A549 treated with RU486 at 1 μM for 4 hours (cell line): ENCODE results near the gene TMC3. TPM values are rescaled to one million over a fixed set of nuclear protein-coding genes. Genes with fewer than 3 reads are reported as not detected.

Experiments
- total RNA-seq: library from RNA; stranded (reverse); fragments of 200-300 nt; extraction: Qiagen RNA extraction; gene quantifications from 5 replicates; pipeline ENCODE4 v1.2.3, GENCODE V29; 2022; ENCODE audit warnings: low read depth

TMC3 gene
- not detected in 5 replicates for total RNA-seq

DNA sequence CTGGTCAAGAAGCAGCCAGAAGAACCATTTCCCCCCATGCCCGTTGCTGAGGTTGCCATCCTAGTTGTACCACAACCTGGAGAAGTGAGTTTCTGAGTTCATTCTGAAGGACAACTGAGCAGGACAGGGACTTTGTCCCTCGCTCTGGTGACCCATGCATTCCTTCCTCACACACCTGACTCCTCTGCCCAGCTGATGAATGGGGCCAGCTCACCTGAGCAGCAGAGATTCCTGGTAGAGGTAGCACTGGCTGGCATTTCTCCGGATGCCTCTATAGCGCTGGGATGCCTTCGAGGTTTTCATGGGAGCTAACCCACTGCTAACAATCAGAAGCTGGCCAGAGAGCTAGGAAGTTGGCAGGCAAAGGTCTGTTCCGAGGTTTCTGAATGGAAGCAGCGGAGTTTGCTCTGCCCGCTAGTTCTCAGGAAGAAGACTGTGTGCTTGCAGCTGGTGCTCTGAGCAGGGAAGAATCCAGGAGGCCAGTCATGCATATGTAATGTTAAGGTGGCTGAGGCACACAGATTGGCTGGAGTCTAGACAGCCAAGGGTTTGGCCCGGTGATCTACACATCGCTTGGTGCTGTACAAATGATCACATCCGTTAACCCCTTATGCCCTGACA lies at the start of gene TMC3:
Gene TMC3, minus strand, starts transcription at position 439 of the 621 bp plus-strand sequence. Its CDS starts 136 bp downstream, at position 303.

GRCh38 chr15:81323944-81324881 lies 49.8 kb downstream of the TMC3 start, which contains the start of gene STARD5:
TSS of gene STARD5 (minus strand) at chr15:81324141. CDS start at chr15:81324099, 42 bp downstream.

Other genes with a start within 250 kb of the TMC3 start
- not detected in 5 replicates for gene CFAP161, start 239.9 kb downstream of the TMC3 start, total RNA-seq
- 0.09 to 0.18 TPM in 2 of 5 replicates, not detected in the others for gene IL16, start 177.3 kb downstream of the TMC3 start, total RNA-seq
- 1.1 to 2.3 TPM (median 2.0 TPM) in 5 replicates for gene STARD5, start 50.1 kb downstream of the TMC3 start, total RNA-seq